ENCODE results near the gene TENM4. TPM values are rescaled to one million over a fixed set of nuclear protein-coding genes. Genes with fewer than 3 reads are reported as not detected.
"Not testable (repeated sequence)": the region's sequence is repeated elsewhere in the genome, so short reads cannot be mapped to it uniquely, and the experiment has no call there.

TENM4 gene
- total RNA-seq, 1 donor from 2014 or later, result 117 TPM

- no peak overlapping the region for H3K27ac Mint-ChIP-seq
- no peaks in the 10 kb centered on the region for H3K9me3 Mint-ChIP-seq (ENCODE audit: low read depth)
- H3K27me3 Mint-ChIP-seq, result no peaks in the 10 kb centered on the region
- H3K4me3 Mint-ChIP-seq (ENCODE audit: low read depth), result no peak overlapping the region
- DNase-seq (ENCODE audit: low spot score, unreplicated experiment), result no peak
- H3K4me1 Mint-ChIP-seq (ENCODE audit: low read depth), result peaks cover 14% of the 10 kb centered on the region
- TF ChIP-seq CTCF (IDR thresholded peaks at IDR 0.05; ENCODE audit: unreplicated experiment), result no peak
- no peaks in the 10 kb centered on the region for H3K36me3 Mint-ChIP-seq (ENCODE audit: insufficient read depth)
These were observed 208.5 kb downstream of the TENM4 start for GRCh38 chr11:79232346-79232745.

- H3K27me3 Mint-ChIP-seq, result no peaks in the 10 kb centered on the region
- H3K27ac Mint-ChIP-seq, result no peak overlapping the region
- H3K36me3 Mint-ChIP-seq (ENCODE audit: insufficient read depth), result no peaks in the 10 kb centered on the region
- H3K9me3 Mint-ChIP-seq (ENCODE audit: low read depth), result no peaks in the 10 kb centered on the region
- H3K4me3 Mint-ChIP-seq (ENCODE audit: low read depth), result no peak overlapping the region
- H3K4me1 Mint-ChIP-seq (ENCODE audit: low read depth), result peaks cover 10% of the 10 kb centered on the region
- no peak for TF ChIP-seq CTCF (IDR thresholded peaks at IDR 0.05; ENCODE audit: unreplicated experiment)
- no peak for DNase-seq (ENCODE audit: low spot score, unreplicated experiment)
These were observed 211.8 kb downstream of the TENM4 start for GRCh38 chr11:79229047-79229446.

- Mint-ChIP-seq H3K36me3 (ENCODE audit: insufficient read depth) (peaks cover 2% of the 10 kb centered on the region), H3K4me3 (ENCODE audit: low read depth) (no peak overlapping the region), H3K27me3 (no peaks in the 10 kb centered on the region), H3K4me1 (ENCODE audit: low read depth) (peaks cover 10% of the 10 kb centered on the region), H3K27ac (peak overlapping the region; percentile 10), H3K9me3 (ENCODE audit: low read depth) (no peaks in the 10 kb centered on the region)
- no peak for TF ChIP-seq CTCF (IDR thresholded peaks at IDR 0.05; ENCODE audit: unreplicated experiment)
- no peak for DNase-seq (ENCODE audit: low spot score, unreplicated experiment)
These were observed 212.8 kb downstream of the TENM4 start for GRCh38 chr11:79227767-79228755.

GRCh38 chr11:79227308-79227707 is 213.5 kb downstream of the TENM4 start:
- no peak for TF ChIP-seq CTCF (IDR thresholded peaks at IDR 0.05; ENCODE audit: unreplicated experiment)
- Mint-ChIP-seq H3K9me3 (ENCODE audit: low read depth) (peaks cover 5% of the 10 kb centered on the region), H3K4me1 (ENCODE audit: low read depth) (peaks cover 10% of the 10 kb centered on the region), H3K4me3 (ENCODE audit: low read depth) (no peak overlapping the region), H3K27ac (no peak overlapping the region), H3K36me3 (ENCODE audit: insufficient read depth) (peaks cover 7% of the 10 kb centered on the region), H3K27me3 (no peaks in the 10 kb centered on the region)
- no peak for DNase-seq (ENCODE audit: low spot score, unreplicated experiment)

GRCh38 chr11:79226126-79226525 is 214.7 kb downstream of the TENM4 start:
- Mint-ChIP-seq H3K4me3 (ENCODE audit: low read depth) (no peak overlapping the region), H3K36me3 (ENCODE audit: insufficient read depth) (peaks cover 11% of the 10 kb centered on the region), H3K27me3 (no peaks in the 10 kb centered on the region), H3K4me1 (ENCODE audit: low read depth) (peaks cover 10% of the 10 kb centered on the region), H3K27ac (no peak overlapping the region), H3K9me3 (ENCODE audit: low read depth) (peaks cover 5% of the 10 kb centered on the region)
- TF ChIP-seq CTCF (IDR thresholded peaks at IDR 0.05; ENCODE audit: unreplicated experiment), result no peak
- no peak for DNase-seq (ENCODE audit: low spot score, unreplicated experiment)

GRCh38 chr11:79222163-79222562 is 218.7 kb downstream of the TENM4 start:
- not testable (repeated sequence) for H3K4me3 Mint-ChIP-seq (ENCODE audit: low read depth); H3K9me3 Mint-ChIP-seq (ENCODE audit: low read depth); H3K27me3 Mint-ChIP-seq; DNase-seq (ENCODE audit: low spot score, unreplicated experiment); H3K27ac Mint-ChIP-seq; H3K4me1 Mint-ChIP-seq (ENCODE audit: low read depth)
- H3K36me3 Mint-ChIP-seq (ENCODE audit: insufficient read depth), result peaks cover 11% of the 10 kb centered on the region

Measured in progenitor cell of endocrine pancreas (in vitro differentiated cells).